HFFc6 (cell line): Measurements from ENCODE around the gene KCNA5. TPM values are rescaled to one million over a fixed set of nuclear protein-coding genes. Genes with fewer than 3 reads are reported as not detected.
A peak's percentile ranks its signal among the peaks of the same experiment; 100 is the strongest.

Experiments
- DNase-seq: peaks from one replicate; pipeline ENCODE4 v3.0.0-alpha.2; 2018
- H3K27ac Mint-ChIP-seq: 2 replicates; pipeline ENCODE4 v1.8.0; 2020; ENCODE audit warnings: mild to moderate bottlenecking, mixed read lengths
- H3K27me3 Mint-ChIP-seq: 2 replicates; pipeline ENCODE4 v1.8.0; 2021; ENCODE audit warnings: mild to moderate bottlenecking, moderate library complexity, mixed read lengths; ENCODE audit not compliant: insufficient read depth
- H3K36me3 Mint-ChIP-seq: 2 replicates; pipeline ENCODE4 v1.8.0; 2021; ENCODE audit warnings: low read depth, mixed read lengths
- H3K4me1 Mint-ChIP-seq: 2 replicates; pipeline ENCODE4 v1.8.0; 2020; ENCODE audit warnings: low read depth, mixed read lengths
- H3K4me3 Mint-ChIP-seq: 2 replicates; pipeline ENCODE4 v1.8.0; 2020; ENCODE audit warnings: mild to moderate bottlenecking, moderate library complexity, mixed read lengths
- H3K9me3 Mint-ChIP-seq: 2 replicates; pipeline ENCODE4 v1.8.0; 2020; ENCODE audit warnings: mild to moderate bottlenecking, mixed read lengths
- total RNA-seq, 6 experiments: library from RNA; stranded (reverse); fragmentation: NEBNext Ultra II Directional; extraction: Animal tissue kit (Norgen Biotek cat#: 25700); gene quantifications; 2 replicates in 1 of 6; 3 replicates in 5 of 6; pipeline ENCODE4 v1.2.3, GENCODE V29; 2021
- TF ChIP-seq, protein P1 (sequence below): fragments of 200-600 bp; sonication (generic); IDR thresholded peaks from 2 replicates; pipeline ENCODE4 v1.5.0; 2021; ENCODE audit warnings: antibody characterized with exemption, mild to moderate bottlenecking

The KCNA5 gene
- total RNA-seq, 6 experiments from 2014 or later: not detected

DNA sequence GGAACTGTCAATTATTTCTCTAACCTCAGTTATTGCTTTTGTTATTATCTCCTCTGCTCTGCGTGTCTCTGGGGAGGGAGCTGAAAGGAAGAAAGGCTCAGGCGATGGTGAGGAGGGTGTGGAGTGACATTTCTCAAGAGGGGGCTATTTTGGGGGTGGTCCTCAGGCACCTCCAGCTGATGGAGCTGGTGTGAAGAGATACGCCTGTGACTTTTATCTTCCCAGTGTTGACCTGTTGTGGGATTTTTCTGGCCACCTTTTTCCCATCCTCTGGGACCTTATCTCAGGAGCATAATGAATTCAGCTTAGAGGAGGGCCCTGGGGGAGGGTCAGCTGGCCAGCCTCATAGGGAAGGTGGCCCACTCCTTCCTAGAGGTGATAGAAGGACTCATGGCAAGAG lies 26.4 kb downstream of the KCNA5 start:
- Mint-ChIP-seq H3K4me3 (no peak overlapping the region), H3K27ac (no peak overlapping the region), H3K4me1 (no peaks in the 10 kb centered on the region), H3K9me3 (no peaks in the 10 kb centered on the region), H3K27me3 (peaks cover 28% of the 10 kb centered on the region), H3K36me3 (no peaks in the 10 kb centered on the region)
- TF ChIP-seq, protein P1, sequence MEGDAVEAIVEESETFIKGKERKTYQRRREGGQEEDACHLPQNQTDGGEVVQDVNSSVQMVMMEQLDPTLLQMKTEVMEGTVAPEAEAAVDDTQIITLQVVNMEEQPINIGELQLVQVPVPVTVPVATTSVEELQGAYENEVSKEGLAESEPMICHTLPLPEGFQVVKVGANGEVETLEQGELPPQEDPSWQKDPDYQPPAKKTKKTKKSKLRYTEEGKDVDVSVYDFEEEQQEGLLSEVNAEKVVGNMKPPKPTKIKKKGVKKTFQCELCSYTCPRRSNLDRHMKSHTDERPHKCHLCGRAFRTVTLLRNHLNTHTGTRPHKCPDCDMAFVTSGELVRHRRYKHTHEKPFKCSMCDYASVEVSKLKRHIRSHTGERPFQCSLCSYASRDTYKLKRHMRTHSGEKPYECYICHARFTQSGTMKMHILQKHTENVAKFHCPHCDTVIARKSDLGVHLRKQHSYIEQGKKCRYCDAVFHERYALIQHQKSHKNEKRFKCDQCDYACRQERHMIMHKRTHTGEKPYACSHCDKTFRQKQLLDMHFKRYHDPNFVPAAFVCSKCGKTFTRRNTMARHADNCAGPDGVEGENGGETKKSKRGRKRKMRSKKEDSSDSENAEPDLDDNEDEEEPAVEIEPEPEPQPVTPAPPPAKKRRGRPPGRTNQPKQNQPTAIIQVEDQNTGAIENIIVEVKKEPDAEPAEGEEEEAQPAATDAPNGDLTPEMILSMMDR: no peak
- no peak for DNase-seq

DNA sequence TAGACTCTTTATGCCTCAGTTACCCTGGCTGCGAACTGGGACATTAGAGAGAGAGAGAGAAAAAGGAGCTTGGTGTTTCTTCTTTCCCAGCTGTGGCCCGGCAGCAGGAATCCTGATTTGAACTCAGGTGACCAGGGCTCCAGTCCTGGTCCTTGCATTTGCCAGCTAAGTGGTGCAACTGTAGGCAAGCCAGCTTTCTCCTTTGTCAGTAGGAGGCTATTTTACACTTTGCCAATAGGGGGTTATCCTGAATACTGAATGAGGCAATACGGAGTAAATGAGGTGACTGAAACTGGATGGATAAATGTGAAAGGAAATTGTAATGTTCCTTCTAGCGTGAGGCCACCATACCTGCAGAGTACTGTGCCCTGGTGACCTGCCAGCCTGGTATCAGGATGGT lies 27.8 kb downstream of the KCNA5 start:
- H3K27me3 Mint-ChIP-seq: peaks cover 24% of the 10 kb centered on the region
- H3K36me3 Mint-ChIP-seq: no peaks in the 10 kb centered on the region
- TF ChIP-seq, protein P1: peak; percentile 17; the same call in 1 of the 2 replicates
- no peaks in the 10 kb centered on the region for H3K4me1 Mint-ChIP-seq
- no peak overlapping the region for H3K27ac Mint-ChIP-seq
- DNase-seq: no peak
- H3K4me3 Mint-ChIP-seq: no peak overlapping the region
- H3K9me3 Mint-ChIP-seq: no peaks in the 10 kb centered on the region

DNA sequence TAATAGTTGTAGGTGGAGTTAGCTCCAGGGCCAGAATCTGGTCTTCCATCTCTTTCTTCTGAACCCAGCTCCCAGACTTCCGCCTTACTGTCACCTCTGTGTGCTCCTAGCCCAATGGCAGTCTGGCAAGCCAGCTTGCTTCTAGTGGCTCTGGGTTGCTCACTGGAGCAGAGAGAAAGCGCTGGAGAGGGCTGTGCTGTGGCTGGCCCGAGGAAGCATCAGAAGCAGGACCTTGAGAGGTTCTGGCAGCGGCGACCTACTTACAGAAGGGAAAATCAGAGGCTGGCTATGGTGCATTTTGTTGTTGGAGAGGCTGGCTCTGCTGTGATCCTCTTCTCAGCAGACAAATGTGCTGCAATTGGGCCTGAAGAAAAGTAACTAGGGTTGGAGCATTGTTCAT lies 28.6 kb downstream of the KCNA5 start:
- H3K9me3 Mint-ChIP-seq: no peaks in the 10 kb centered on the region
- H3K4me1 Mint-ChIP-seq: no peaks in the 10 kb centered on the region
- H3K27ac Mint-ChIP-seq: no peak overlapping the region
- H3K27me3 Mint-ChIP-seq: peaks cover 32% of the 10 kb centered on the region
- H3K36me3 Mint-ChIP-seq: no peaks in the 10 kb centered on the region
- TF ChIP-seq, protein P1: no peak
- no peak overlapping the region for H3K4me3 Mint-ChIP-seq
- no peak for DNase-seq

DNA sequence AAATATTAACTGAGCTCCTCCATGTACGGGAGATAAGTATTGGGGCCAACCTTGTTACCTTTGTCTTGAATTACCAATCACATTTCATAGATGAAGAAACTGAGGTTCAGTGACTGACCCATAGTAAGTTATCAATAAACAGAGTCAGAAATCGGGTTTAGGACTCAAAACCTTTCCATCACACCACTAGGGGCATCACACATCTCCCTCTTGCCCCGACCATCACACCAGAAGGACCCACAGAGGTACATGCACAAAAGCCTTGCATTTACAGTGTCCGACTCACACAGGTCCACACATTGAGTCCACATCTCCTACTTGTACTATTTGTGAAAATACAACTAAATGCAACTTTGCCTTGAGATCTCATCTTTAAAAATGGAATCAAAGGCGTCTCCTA lies 29.4 kb downstream of the KCNA5 start:
- Mint-ChIP-seq H3K9me3 (no peaks in the 10 kb centered on the region), H3K4me1 (no peaks in the 10 kb centered on the region), H3K36me3 (no peaks in the 10 kb centered on the region), H3K4me3 (no peak overlapping the region), H3K27ac (no peak overlapping the region), H3K27me3 (peaks cover 34% of the 10 kb centered on the region)
- TF ChIP-seq, protein P1: peak; percentile 45
- no peak for DNase-seq

DNA sequence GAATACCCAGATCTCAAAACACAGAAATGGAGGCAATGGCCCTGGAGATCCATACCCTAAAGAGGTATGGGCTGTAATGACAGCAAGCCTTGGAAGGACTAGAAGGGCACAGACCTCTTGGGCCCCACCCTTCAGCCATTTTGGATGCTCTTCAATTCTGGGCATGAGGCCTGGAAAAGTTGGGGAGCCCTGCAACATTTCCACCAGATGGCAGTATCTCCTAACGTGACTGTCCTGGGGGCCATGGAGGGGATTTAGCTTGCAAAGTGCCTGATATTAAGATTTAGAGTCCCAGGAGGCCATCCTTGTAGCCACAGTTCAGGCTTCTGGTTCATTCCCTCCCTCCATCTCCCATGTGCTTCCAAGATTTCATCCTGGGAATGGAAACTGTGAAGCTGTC lies 30.2 kb downstream of the KCNA5 start:
- H3K4me1 Mint-ChIP-seq: no peaks in the 10 kb centered on the region; the same call in 1 of the 2 replicates
- no peak overlapping the region for H3K4me3 Mint-ChIP-seq
- no peaks in the 10 kb centered on the region for H3K36me3 Mint-ChIP-seq
- H3K27ac Mint-ChIP-seq: no peak overlapping the region
- TF ChIP-seq, protein P1: peak; percentile 78
- H3K9me3 Mint-ChIP-seq: no peaks in the 10 kb centered on the region
- DNase-seq: peak; percentile 28
- H3K27me3 Mint-ChIP-seq: peaks cover 39% of the 10 kb centered on the region

DNA sequence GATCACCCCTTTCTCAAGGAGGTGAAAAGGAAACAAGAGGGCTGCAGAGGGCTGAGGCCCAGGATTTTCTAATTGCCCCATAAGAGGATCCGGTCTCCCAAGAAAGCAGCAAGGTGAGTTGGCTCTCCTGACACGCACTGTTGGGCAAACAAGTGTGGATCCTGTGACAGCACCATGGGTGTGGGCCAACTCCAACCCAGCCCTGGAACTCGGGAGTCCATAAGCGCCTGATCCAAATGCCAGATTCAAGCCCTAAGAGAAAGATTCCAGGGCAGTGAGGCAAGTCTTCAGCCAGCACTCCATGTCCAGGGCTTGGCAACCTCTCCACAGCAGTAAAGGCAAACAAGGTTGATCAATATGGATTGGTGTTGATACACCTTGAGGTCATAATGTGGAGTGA lies 33.1 kb downstream of the KCNA5 start:
- TF ChIP-seq, protein P1: no peak
- H3K4me1 Mint-ChIP-seq: no peaks in the 10 kb centered on the region; the same call in 1 of the 2 replicates

More for the DNA sequence above, 33.1 kb downstream of the KCNA5 start:
- H3K36me3 Mint-ChIP-seq: no peaks in the 10 kb centered on the region
- H3K27ac Mint-ChIP-seq: no peak overlapping the region
- peaks cover 37% of the 10 kb centered on the region for H3K27me3 Mint-ChIP-seq
- H3K4me3 Mint-ChIP-seq: no peak overlapping the region
- no peak for DNase-seq
- H3K9me3 Mint-ChIP-seq: no peaks in the 10 kb centered on the region
